ENCODE data around the gene SYNRG.

The SYNRG gene

DNA sequence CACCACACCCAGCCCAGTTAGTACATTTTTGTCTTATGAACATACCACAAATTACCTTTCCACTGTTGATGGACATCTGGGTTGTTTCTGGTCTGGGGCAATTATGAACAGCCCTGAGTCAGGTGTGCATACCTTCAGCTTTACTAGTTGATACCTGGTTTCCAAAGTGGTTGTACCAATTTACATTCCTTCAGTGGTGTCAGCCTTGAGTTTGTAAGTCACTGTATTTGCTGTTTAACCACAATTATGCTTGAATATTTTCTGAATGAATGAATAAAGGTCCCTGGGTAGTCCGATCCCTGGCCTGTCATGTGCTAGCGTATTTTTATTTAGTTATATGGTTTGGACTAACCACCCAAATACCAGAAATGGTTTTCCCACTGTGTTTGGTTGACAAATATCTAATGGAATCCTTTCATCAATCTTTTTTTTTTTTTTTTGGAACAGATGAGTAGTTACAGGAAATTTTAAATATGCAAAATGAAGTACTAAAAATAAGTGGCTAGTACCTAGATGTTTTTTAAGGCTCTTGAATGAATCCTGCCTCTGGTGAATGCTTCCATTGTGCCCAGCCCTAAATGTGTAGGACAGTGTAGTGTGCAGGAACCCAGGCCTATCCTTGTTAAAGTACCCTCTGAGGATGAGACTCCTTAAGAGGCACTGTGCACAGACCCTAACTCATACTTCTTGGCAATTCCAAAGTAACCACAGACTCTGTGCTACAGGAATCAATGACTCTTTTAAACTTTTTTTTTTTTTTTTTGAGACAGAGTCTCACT is 115.8 kb downstream of the SYNRG start:
- DNase-seq: no peak

DNA sequence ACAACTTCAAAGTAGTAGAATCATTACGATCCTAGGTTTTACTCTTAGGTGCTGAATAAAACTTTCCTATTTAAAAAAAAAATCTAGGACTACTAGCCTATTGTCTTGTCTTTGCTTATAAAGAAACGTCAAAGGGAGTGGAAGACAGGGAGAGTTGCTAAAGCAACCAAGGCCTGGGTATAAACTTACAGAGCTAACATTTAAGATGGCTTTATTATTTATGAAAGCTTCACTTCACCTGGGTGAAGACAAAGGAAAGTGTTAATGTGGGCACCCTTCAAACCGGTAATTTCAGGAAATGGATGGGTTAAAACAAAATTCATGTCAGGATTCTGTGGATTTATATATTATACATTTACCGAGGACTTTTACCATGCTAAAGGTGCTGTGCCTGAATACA is 117.1 kb downstream of the SYNRG start:
- no peak for DNase-seq

DNA sequence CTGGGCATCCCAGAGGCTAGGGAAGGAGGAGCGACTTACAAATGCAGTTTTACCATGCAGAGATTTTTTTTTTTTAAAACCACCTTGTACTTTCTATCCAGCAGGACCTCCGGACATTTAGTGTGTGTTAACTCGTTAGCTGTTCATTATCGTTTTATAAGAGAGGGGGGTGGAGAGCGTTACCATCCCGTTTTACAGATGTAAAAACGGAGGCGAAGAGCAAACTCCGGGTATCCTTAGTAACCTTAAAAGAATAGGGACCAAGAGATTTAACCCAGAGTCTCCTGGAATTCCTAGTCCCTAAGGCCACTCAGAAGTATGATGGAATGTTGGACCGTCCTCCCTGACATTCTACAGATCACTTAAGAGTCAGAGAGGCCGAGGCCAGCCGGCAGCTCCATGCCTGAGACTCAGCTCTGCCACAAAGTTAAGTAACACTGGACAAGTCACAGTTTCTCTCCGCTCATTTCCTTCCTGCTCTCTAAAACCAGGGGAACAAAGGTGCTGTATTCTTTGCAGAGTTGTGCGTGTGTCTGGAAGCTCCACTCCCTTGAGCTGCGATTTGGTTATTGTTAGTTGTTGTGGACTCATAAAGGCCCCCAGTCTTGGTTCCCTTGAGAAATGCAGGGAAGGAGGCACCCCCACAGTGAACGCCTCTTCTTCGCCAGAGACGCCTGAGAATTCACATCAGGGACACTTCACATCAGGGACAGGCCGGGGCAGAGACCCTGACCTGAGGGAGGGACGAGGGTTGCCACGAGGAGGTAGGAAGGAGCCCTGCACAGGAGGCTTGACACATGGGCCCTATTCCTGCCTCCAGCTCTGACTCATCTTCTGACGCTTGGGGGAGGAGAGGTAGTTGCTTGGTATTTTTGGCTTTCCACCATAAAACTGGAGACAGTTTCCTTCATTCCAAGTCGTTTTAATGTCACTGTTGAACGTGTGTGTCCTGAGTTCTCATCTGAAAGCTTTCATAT is 118.3 kb downstream of the SYNRG start:
- DNase-seq: peak in 1 of 2 donors; percentile 10

DNA sequence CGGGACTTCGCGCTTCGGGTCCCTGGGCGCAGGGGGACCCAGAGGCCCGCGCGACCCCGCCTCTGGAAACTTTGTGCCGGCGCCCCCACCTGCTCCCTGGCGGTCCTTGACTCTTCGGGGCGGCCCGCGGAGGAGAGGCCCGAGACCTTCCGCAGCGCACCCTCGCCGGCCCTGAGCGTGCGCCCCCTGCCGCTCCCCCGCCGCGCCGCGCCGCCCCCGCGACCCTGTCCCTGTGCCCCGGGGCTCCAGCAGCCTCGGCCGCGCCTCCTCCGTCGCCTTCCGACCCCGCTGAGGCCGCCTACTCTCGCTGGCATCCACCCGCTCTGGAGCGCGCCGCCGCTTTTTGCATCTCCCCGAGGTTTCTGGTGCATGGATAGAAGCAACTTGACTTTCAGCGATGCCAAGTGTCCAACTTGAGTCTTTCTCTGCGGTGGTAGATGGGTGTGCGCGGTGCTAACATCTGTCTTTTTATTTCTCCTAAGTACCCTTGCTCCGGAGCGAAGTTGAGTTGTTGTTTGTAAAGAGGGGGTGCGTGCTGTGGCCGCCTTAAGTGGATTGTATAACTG is 119.1 kb downstream of the SYNRG start:
- DNase-seq: peak; percentile 66 to 78

DNA sequence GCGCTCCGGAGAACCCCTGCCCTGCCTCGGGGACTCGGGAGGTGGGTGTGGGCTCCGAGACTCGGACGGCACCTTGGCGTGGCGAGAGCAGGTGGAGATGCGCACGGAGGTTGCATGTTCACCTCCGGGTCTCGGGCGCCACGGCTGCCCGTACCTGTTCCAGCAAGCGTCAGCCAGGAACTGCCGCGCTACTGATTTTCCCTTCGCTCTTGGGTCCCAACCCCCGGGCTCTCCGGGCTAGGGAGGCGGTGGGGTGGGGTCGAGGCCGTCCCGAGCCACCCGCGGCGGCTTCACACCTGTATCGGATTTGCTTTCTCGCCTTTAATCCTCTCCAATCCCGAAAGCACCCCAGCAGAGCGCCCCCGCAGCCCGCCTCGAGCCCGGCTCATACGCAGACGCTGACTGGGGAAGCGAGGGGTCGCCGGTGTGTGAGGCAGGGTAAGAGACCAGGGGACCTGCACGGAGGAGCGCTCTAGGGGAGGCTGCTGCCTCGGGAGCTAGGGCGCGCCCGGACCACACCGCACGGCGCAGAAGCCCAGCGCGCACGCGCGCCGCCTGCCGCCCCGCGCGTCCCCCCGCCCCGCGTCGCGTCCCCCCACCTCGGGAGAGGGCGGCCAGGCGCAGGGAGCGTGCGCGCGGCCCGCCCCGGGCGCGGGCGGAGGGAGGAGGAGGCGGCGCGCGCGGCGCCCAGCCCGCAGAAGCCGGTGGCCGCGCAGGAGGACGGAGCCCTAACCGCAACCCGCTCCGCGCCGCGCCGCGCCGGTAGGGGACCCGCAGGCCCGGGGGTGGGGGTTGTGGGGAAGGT is 119.8 kb downstream of the SYNRG start, which contains the start of gene DUSP14:
Gene DUSP14, plus strand, starts transcription at position 695 of the 805 bp plus-strand sequence. CDS start 22,382 bp downstream, outside the sequence.
- DNase-seq: peak; percentile 77 to 78

DNA sequence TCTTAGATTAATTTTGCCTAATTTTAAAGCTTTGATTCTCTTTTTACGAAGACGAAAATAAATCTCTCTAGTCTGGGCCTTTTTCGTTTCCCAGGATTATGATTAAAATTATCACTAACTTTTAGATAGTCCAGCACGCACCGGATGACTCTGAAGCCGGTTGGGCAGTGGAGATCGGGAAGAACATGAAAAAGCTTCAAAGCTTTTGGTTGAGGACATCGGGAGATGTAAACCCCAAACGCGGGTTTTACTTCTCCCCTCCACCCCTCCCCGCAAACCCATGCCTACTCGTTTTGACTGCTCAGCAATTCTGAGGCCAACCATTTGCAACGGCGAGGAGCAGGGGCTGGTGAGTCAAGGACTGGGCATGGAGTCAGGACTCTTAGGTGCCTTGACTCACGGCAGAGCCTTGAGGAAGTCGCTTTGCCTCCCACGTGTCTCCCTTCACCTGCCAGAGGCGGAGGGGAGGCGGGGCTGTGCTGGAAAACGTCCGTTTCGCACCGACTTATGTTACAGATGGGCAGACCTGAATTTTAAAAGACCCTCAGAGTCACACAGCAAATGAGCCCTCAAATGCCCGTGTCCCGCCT is 120.5 kb downstream of the SYNRG start:
- DNase-seq: peak; percentile 75 to 80

DNA sequence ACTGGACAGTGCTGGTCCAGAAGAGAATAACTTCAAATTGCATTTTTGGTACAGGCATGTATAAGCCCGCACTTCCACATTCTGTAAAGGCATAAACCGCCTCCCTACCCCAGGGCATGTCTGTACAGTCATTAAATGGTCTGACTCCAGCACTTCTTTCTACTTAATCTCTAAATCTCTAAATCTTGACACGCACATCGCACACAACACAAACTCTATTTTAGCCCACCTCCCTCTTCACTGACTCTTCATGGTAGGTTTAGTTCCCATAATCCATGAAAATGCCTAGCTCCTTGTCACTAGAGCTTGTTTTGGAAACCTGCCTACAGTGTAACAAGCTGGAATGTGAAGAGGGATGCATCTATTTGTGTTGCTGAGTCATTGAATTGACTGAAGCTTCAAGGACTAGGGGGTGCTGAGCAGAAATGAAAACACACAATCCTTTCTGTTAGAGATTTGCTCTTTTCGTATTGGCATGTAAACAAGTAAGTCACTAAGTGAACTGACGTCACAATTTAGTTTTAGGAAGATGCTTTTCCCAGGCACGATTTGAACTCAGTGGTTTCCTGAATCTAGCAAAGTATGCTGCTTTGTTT is 121.1 kb downstream of the SYNRG start:
- DNase-seq: no peak

DNA sequence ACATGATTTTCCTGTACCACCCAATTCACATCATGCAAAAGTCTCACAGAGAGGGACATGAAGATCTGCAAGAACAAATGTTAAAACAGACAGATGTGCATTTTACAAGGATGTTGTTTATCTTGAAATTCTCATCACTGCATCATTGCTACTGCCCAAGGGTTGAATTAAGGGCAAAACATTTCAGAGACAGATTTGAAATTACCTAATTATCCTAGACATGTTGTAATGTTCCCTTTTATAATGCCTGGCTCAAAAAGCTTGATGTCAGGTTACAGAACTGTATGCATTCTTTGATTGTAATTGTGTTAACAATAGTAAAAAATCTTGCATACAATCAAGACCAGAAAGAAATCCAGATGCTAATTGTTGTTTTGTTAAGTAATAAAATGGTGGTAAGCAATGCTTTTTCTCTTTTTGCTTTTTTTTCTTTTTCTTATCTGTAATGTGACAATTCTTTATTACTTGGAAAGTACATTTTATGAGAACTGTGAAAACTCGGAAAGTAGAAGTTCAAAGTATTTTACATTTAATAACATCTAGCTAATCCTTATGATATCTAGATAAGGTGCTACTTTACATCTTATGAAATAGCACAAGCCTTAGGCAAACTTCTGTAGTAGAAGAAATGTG is 123.2 kb downstream of the SYNRG start:
- DNase-seq: no peak

DNA sequence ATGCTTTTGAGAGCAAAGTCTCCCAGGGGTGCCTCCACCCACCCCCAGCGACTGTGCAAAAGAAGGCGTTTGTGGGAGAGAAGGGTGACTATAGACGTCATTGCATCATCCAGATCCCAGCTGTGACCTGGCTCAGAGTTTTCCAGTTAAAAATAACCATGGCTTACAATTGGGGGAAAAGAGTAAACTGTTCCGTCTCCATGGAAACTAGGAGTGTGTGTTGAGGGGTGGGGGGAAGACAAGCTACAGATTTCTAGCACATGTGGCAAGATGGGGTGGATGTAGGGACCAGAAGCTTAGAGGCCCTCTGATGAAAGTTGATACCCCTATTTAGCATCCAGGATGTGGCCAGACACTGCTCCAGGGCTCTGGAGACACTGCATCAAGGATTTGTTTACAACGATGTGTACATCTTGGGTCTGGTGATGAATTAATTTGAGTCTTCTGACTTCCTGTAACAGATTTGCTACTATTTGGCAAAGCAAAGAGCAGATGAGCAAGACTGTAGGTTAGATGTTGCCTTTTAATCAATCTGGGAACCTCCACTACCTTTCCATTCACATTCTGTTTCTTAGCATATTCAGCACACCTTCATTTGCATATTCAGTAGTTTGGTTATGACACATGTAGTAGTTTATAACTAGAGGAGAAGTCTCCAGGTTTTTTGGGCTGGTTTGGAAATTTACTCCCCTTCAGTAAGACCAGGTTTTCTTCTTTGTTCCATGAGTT is 125.7 kb downstream of the SYNRG start:
- no peak for DNase-seq

DNA sequence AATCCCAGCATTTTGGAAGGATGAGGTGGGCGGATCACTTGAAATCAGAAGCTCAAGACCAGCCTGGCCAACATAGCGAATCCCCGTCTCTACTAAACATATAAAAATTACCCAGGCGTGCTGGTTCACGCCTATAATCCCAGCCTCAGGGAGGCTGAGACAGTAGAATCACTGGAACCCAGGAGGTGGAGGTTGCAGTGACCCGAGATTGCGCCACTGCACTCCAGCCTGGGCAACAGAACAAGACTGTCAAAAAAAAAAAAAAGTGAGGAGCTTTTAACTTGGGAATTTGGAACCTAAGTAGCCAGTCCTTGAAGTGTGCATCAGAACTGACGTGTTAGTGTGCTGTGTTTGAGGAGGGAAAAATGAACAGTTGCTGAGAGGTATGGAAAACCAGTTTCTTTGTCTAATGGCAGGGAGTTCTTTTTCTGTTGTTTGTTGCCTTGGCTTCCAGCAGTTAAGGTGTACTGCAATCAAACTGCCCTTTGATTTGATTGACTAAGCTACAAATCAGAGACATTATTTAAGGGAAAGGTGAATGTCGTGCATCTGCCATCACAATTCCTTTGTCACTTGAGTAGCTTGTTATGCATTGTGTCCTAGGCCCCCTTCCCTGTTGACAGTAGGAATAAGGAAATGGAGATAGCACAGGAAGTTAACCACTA is 128.1 kb downstream of the SYNRG start:
- no peak for DNase-seq

DNA sequence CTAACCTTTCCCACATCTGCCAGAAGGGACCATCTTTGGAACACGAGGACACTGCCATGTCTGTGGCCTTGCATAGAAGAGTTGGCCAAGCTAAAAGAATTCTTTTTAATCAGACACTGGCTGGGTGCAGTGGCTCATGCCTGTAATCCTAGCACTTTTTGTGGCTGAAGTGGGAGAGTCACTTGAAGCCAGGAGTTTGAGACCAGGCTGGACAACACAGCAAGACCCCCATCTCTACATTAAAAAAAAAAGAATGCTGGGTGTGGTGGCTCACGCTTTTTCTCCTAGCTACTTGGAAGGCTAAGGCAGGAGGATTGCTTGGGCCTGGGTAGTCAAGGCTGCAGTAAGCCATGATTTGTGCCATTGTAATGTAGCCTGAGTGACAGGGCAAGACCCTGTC is 128.8 kb downstream of the SYNRG start:
- DNase-seq: no peak

DNA sequence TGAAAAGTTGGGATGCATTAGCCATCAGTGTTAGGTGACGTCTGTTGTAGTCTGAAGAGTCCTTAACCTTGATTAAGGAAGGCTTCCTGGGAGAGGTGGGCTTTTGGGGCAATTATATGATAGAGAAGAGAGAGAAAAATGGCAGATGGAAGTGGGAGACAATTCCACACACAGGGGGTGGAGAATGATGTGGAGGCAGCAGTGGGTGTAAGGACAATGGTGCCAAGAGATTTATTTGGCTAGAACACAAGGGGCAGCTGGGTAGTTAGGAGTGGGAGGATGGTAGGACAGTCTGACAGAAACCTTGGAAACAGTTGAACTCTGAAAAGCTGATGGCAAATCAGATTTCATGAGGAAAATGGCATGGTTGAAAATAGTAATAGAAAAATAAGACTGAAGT is 130.2 kb downstream of the SYNRG start:
- DNase-seq: no peak

DNA sequence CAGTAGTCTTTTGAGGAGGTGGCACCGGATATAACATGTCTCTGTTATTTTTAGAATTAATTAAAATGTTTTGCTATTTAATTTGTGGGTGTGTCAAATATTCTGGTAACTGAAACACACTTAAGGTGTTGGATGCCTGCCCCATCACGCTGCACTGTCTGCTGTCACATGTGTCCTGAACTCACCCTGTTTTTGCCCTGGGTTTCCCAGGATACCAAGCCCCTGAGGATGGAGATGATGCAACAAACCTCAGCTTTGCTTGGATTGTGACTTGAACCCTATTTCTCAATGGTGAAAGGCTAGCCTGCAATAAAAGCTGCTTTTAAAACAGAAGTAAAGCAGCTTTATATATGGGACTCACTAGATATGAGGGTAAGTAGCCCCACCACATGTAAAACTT is 131.0 kb downstream of the SYNRG start:
- no peak for DNase-seq

DNA sequence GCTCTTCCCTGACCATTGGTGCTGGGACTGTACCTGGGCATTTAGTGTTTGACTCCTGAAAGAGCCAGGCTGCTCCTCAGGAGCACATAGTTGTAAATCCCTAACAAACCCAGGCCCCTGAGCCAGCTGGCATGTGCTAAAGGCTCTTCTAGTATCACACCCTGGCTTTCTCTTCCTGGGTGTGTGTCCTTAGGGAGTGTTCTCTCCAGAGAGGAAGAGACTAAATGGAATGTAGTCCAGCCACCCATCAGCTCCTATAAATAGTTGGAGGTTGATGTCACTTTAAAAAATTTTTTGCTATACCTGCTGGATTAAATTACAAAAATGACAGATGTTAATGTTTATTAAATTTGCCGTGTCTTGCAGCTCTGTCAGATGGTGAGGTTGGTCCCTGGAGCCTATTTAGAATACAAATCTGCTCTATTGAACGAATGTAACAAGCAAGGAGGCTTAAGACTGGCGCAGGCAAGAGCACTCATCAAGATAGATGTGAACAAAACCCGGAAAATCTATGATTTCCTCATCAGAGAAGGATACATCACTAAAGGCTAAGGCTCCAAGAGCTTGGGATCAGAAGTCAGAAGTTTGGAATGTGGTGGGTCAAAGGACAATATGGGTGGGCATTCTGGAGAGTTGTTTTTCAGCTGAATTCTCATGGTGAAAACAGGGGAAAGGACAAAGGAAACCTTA is 132.6 kb downstream of the SYNRG start:
- no peak for DNase-seq

DNA sequence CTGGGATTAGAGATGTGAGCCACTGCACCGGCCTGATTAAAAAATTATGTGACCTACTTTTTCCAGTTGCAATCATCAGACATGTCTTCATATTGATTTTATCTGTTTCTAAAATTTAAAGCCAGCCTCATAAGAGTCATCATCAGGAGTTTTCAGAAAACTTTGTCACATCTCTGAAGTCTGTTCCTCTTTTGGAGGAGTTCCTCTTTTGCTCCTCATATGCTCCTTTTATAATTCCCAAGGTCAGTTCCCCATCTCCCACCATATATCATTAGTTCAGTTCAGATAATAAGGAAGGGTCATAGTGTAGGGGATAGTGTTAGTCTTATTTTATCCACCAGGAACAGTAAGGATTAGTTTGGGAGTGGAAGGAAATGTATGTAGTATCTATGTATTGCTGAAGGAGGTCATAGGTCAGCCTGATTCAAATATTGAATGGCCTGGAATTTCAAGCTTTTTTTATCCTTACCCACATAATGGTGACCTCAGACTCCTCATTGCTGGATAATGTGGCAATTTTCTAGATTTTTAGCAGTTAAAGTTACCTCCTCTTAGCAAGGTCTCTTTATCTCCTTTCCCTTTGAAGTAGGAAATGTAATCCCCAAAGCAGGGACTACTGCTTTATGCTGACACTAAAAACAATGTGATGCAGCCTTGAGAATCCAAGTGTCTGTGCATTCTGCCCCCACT is 133.3 kb downstream of the SYNRG start:
- DNase-seq: no peak

DNA sequence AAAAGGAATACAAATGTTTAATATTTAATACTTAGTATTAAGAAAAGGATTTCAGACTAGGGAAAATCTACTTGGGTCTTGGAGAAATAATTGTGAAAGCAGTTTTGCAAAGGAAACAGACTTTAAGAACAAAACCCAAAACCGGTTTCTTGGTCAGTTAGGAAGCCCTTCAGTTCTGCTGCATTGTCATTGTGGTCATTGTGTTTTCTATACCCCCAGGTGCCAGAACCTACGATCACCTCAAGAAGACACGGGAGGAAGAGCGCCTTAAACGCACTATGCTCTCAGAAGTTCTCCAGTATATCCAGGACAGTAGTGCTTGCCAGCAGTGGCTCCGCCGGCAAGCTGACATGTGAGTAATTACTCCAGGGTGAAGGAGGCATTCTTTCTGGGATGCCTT is 139.0 kb downstream of the SYNRG start:
- DNase-seq: no peak

DNA sequence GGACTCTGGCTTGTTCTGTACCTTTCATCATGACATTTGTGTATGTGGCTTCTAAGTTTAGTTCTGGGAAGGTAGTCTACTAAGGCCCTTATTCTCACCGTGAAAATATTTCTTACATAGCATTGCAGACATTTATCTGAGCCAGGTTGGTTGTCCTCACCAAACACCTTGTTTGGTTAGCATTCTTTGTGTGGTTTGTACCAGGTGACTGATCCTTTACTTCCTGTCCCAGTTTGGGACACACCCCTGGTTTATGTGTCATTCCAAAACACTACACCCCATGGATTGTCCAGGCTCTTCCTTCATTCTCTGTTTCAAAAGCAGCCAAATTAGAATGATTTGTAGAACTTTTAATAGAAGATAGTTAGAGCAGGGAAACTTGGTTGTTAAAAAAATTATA is 142.7 kb downstream of the SYNRG start:
- DNase-seq: no peak

DNA sequence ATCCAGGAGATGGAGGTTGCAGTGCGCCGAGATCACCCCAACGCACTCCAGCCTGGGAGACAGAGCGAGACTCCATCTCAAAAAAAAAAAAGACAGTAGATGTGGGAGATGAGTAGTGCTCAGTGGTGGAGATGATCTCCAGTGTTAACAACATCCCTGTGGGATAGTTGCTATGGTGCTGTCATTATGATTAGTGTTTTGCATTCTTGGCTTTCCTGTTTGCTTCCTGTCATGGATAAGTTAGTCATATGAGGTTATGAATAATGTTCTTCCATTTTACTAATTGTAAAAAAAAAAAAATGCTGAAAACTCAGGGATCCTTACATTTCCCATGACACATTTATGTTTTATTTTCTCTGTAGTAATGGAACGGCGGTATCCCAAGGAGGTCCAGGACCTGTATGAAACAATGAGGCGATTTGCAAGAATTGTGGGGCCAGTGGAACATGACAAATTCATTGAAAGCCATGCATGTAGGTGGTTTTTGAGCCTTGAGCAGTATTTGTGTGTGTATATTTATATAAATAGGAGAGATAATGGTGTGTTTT is 144.1 kb downstream of the SYNRG start:
- no peak for DNase-seq
